OCI-LY3 (cell line): ENCODE data around the gene OPCML.

Experiments
- H2AFZ ChIP-seq: fragments of 200-600, 300-600 bp; shearing (Covaris generic); 2 replicates; pipeline ENCODE4 v1.6.0; 2014; ENCODE audit warnings: antibody characterized with exemption, low read depth, low read length
- H3K27ac ChIP-seq: fragments of 200-600, 300-600 bp; sonication (generic); 2 replicates; pipeline ENCODE4 v1.5.1; 2014; ENCODE audit warnings: mild to moderate bottlenecking, low read length, moderate library complexity, mixed read lengths
- H3K27me3 ChIP-seq: fragments of 200-600, 300-600 bp; sonication (generic); 2 replicates; pipeline ENCODE4 v1.6.1; 2014; ENCODE audit warnings: low read depth, low read length, mixed read lengths
- H3K36me3 ChIP-seq: fragments of 200-600, 300-600 bp; sonication (generic); replicated peaks from 2 replicates; pipeline ENCODE3; 2014; ENCODE audit warnings: low read depth, low read length, mixed read lengths
- H3K4me1 ChIP-seq: fragments of 300-600, 200-600 bp; sonication (generic); 2 replicates; pipeline ENCODE4 v1.6.1; 2014; ENCODE audit warnings: low read length, mixed read lengths
- H3K4me2 ChIP-seq: fragments of 200-600, 300-600 bp; sonication (generic); 2 replicates; pipeline ENCODE4 v1.6.1; 2014; ENCODE audit warnings: low read length, mixed read lengths
- H3K4me3 ChIP-seq: fragments of 300-600, 200-600 bp; sonication (generic); 2 replicates; pipeline ENCODE4 v1.5.1; 2014; ENCODE audit warnings: antibody characterized with exemption, mild to moderate bottlenecking, low read length, moderate library complexity
- H3K79me2 ChIP-seq: fragments of 300-600, 200-600 bp; shearing (Covaris generic); 2 replicates; pipeline ENCODE4 v1.6.1; 2014; ENCODE audit warnings: mild to moderate bottlenecking, low read length, mixed read lengths
- H3K9ac ChIP-seq: fragments of 300-600, 200-600 bp; shearing (Covaris generic); 2 replicates; pipeline ENCODE4 v1.6.0; 2014; ENCODE audit warnings: mild to moderate bottlenecking, low read length, moderate library complexity
- H3K9me3 ChIP-seq: fragments of 200-600, 300-600 bp; shearing (Covaris generic); 2 replicates; pipeline ENCODE4 v1.6.1; 2014; ENCODE audit warnings: low read length, mixed read lengths; ENCODE audit not compliant: insufficient read depth
- H4K20me1 ChIP-seq: fragments of 200-600, 300-600 bp; sonication (generic); 2 replicates; pipeline ENCODE4 v1.6.1; 2016; ENCODE audit warnings: low read length, mixed read lengths; ENCODE audit not compliant: insufficient read depth
- CTCF ChIP-seq: fragments of 200-600, 300-600 bp; sonication (generic); IDR thresholded peaks from 2 replicates; pipeline ENCODE4 v1.5.1; 2014; ENCODE audit warnings: antibody characterized with exemption, low read length, low read depth
- EZH2phosphoT487 ChIP-seq: fragments of 200-600 bp; shearing (Covaris generic); IDR thresholded peaks from 2 replicates; pipeline ENCODE4 v1.6.1; 2018; ENCODE audit warnings: antibody characterized with exemption, mixed run types, low read depth

The OPCML gene

GRCh38 chr11:133015457-133015856 lies 516.8 kb downstream of the OPCML start:
- Histone ChIP-seq H3K4me2 (no peak overlapping the region), H3K9ac (no peak overlapping the region), H2AFZ (no peak overlapping the region), H3K4me3 (no peak overlapping the region), H3K79me2 (no peaks in the 10 kb centered on the region), H3K27ac (no peak overlapping the region), H3K9me3 (no peaks in the 10 kb centered on the region), H3K4me1 (no peaks in the 10 kb centered on the region), H4K20me1 (no peaks in the 10 kb centered on the region), H3K36me3 (no peaks in the 10 kb centered on the region), H3K27me3 (no peaks in the 10 kb centered on the region)
- TF ChIP-seq CTCF: no peak
- TF ChIP-seq EZH2phosphoT487: no peak

DNA sequence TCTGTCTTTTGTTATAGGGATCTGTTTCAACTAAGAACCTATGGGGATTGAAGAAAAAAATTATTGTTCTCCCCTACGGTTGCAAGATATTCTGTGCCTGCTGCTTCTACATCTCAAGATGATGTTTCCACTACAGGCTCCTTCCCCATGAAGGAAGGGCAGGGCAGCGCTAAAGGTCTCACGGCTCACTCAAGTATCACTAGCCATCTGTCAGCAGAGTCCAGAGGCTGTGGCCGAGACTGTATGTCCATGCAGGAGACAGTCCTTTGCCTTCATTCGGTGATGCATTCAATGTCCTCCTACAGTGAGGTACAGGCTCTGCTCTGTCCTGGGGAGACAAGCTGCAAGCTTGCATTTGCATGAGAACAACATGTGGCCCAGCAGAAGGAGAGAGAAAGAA lies 518.0 kb downstream of the OPCML start:
- TF ChIP-seq EZH2phosphoT487 (no peak), CTCF (no peak)
- H3K4me3 ChIP-seq: no peak overlapping the region
- no peaks in the 10 kb centered on the region for H3K4me1 ChIP-seq
- no peak overlapping the region for H3K27ac ChIP-seq
- H3K79me2 ChIP-seq: no peaks in the 10 kb centered on the region
- no peaks in the 10 kb centered on the region for H3K36me3 ChIP-seq
- no peaks in the 10 kb centered on the region for H3K9me3 ChIP-seq
- H3K4me2 ChIP-seq: no peak overlapping the region
- H4K20me1 ChIP-seq: no peaks in the 10 kb centered on the region
- no peak overlapping the region for H2AFZ ChIP-seq
- H3K9ac ChIP-seq: no peak overlapping the region
- no peaks in the 10 kb centered on the region for H3K27me3 ChIP-seq

GRCh38 chr11:133012803-133013202 lies 519.5 kb downstream of the OPCML start:
- Histone ChIP-seq H3K4me1 (no peaks in the 10 kb centered on the region), H3K9me3 (no peaks in the 10 kb centered on the region), H3K79me2 (no peaks in the 10 kb centered on the region), H3K9ac (no peak overlapping the region), H3K36me3 (no peaks in the 10 kb centered on the region), H2AFZ (no peak overlapping the region), H3K27me3 (no peaks in the 10 kb centered on the region), H4K20me1 (no peaks in the 10 kb centered on the region), H3K27ac (no peak overlapping the region), H3K4me3 (no peak overlapping the region), H3K4me2 (no peak overlapping the region)
- TF ChIP-seq EZH2phosphoT487 (no peak), CTCF (no peak)

- H3K36me3 ChIP-seq: no peaks in the 10 kb centered on the region
- H3K9ac ChIP-seq: no peak overlapping the region
- H3K4me3 ChIP-seq: no peak overlapping the region
- no peak overlapping the region for H3K4me2 ChIP-seq
- no peaks in the 10 kb centered on the region for H3K9me3 ChIP-seq
- H3K4me1 ChIP-seq: no peaks in the 10 kb centered on the region
- no peak overlapping the region for H2AFZ ChIP-seq
- no peaks in the 10 kb centered on the region for H4K20me1 ChIP-seq
- no peak overlapping the region for H3K27ac ChIP-seq
- TF ChIP-seq EZH2phosphoT487 (no peak), CTCF (no peak)
- no peaks in the 10 kb centered on the region for H3K27me3 ChIP-seq
- H3K79me2 ChIP-seq: no peaks in the 10 kb centered on the region
Observed at GRCh38 chr11:133011604-133012003, 520.7 kb downstream of the OPCML start.
